ENCODE results near the gene NPIPB12. TPM values are rescaled to one million over a fixed set of nuclear protein-coding genes. Genes with fewer than 3 reads are reported as not detected.

NPIPB12 gene
- total RNA-seq, 2 donors from 2014 or later, result 22.1 to 23.4 TPM

Other genes with a start within 250 kb of the NPIPB12 start
- under 1 TPM; 0.39 to 0.62 TPM for gene NPIPB11, start 99.7 kb downstream of the NPIPB12 start, total RNA-seq
- gene BOLA2, start 52.1 kb downstream of the NPIPB12 start, total RNA-seq, result 1 to 10 TPM; 1.4 to 4.2 TPM
- 10 to 100 TPM; 13.0 to 18.0 TPM for gene SLX1B, start 51.9 kb downstream of the NPIPB12 start, total RNA-seq
- 1 to 10 TPM; 3.4 to 4.0 TPM for gene SULT1A4, start 46.5 kb downstream of the NPIPB12 start, total RNA-seq
- gene SPN, start 156.8 kb upstream of the NPIPB12 start, total RNA-seq, result 1 to 10 TPM; 1.4 to 3.7 TPM
- gene QPRT, start 172.8 kb upstream of the NPIPB12 start, total RNA-seq, result 10 to 100 TPM; 20.4 to 22.0 TPM
- 1 to 10 TPM; 1.3 to 1.7 TPM for gene C16orf54, start 239.6 kb upstream of the NPIPB12 start, total RNA-seq